GM21515 (cell line): ENCODE measurements around the gene PMAIP1.
"Not testable (repeated sequence)": the region's sequence is repeated elsewhere in the genome, so short reads cannot be mapped to it uniquely, and the experiment has no call there.

Source experiments
- ATAC-seq: cut with Tn5 transposase; IDR thresholded peaks from one replicate; pipeline ENCODE4 v1.9.1; 2021; ENCODE audit not compliant: unreplicated experiment

Gene PMAIP1

GRCh38 chr18:59899298-59900221 lies at the start of gene PMAIP1:
TSS of gene PMAIP1 (plus strand) at chr18:59899996. CDS start at chr18:59900178, 182 bp downstream.
- peak; percentile 71 for ATAC-seq

- no peak for ATAC-seq
These were observed 47.9 kb upstream of the PMAIP1 start for GRCh38 chr18:59851784-59852399.

- ATAC-seq, result no peak
These were observed 47.2 kb upstream of the PMAIP1 start for GRCh38 chr18:59852548-59852947.

- no peak for ATAC-seq
These were observed 46.4 kb upstream of the PMAIP1 start for GRCh38 chr18:59853380-59853779.

- not testable (repeated sequence) for ATAC-seq
These were observed 45.8 kb upstream of the PMAIP1 start for GRCh38 chr18:59853988-59854387.

- no peak for ATAC-seq
These were observed 38.8 kb upstream of the PMAIP1 start for GRCh38 chr18:59861009-59861408.

GRCh38 chr18:59861963-59862819 lies 37.6 kb upstream of the PMAIP1 start:
- ATAC-seq, result peak; percentile 72

GRCh38 chr18:59865241-59865986 lies 34.4 kb upstream of the PMAIP1 start:
- no peak for ATAC-seq

GRCh38 chr18:59866551-59867269 lies 33.1 kb upstream of the PMAIP1 start:
- no peak for ATAC-seq

- ATAC-seq, result no peak
These were observed 32.3 kb upstream of the PMAIP1 start for GRCh38 chr18:59867337-59868104.

- ATAC-seq, result no peak
These were observed 29.1 kb upstream of the PMAIP1 start for GRCh38 chr18:59870623-59871130.

- ATAC-seq, result no peak
These were observed 28.0 kb upstream of the PMAIP1 start for GRCh38 chr18:59871711-59872362.

- no peak for ATAC-seq
These were observed 26.2 kb upstream of the PMAIP1 start for GRCh38 chr18:59873641-59874040.

GRCh38 chr18:59874166-59874565 lies 25.6 kb upstream of the PMAIP1 start:
- no peak for ATAC-seq

GRCh38 chr18:59876310-59876626 lies 23.5 kb upstream of the PMAIP1 start:
- ATAC-seq, result peak; percentile 71

- no peak for ATAC-seq
These were observed 22.4 kb upstream of the PMAIP1 start for GRCh38 chr18:59877361-59877760.

- peak; percentile 45 for ATAC-seq
These were observed 21.2 kb upstream of the PMAIP1 start for GRCh38 chr18:59878644-59879043.
